HG03442 (cell line): Measurements from ENCODE around the gene NT5C2.

Source experiments
- ATAC-seq: cut with Tn5 transposase; IDR thresholded peaks from one replicate; pipeline ENCODE4 v1.9.1; 2021; ENCODE audit warnings: mild to moderate bottlenecking, moderate library complexity; ENCODE audit not compliant: unreplicated experiment

Gene NT5C2

GRCh38 chr10:103125323-103126267 lies 67.5 kb downstream of the NT5C2 start:
- peak; percentile 90 for ATAC-seq

- no peak for ATAC-seq
Measured at GRCh38 chr10:103124420-103125096, 68.5 kb downstream of the NT5C2 start.

DNA sequence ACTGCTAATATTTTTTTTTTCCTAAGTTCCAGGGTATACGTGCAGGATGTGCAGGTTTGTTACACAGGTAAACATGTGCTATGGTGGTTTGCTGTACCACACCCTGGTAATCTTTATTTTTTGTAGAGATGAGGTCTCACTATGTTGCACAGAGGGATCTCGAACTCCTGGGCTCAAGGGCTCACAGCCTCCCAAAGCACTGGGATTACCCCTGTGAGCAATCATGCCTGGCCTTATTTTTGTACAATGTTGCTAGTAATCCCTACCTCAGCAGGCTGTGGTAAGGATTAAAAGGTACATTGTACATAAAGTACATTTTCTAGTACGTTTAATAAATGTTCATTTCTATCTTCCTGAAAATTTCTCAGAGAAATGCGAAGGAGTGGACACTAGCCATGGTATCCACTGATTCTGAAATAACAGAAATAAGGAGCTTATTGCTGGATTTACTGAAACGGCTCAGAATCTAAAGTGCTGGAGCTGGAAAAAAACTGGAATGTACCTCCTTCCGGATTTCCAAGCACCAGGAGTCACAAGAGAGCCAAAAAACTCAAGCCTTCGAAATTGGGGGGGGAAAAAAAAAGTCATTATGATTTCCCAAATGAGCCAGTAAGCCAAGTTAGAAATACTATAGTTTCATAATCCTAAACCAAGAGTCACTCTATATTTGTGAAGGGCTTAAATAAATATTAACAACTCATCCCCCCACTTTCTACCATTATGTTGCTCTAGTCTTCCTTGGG lies 69.6 kb downstream of the NT5C2 start:
- no peak for ATAC-seq

DNA sequence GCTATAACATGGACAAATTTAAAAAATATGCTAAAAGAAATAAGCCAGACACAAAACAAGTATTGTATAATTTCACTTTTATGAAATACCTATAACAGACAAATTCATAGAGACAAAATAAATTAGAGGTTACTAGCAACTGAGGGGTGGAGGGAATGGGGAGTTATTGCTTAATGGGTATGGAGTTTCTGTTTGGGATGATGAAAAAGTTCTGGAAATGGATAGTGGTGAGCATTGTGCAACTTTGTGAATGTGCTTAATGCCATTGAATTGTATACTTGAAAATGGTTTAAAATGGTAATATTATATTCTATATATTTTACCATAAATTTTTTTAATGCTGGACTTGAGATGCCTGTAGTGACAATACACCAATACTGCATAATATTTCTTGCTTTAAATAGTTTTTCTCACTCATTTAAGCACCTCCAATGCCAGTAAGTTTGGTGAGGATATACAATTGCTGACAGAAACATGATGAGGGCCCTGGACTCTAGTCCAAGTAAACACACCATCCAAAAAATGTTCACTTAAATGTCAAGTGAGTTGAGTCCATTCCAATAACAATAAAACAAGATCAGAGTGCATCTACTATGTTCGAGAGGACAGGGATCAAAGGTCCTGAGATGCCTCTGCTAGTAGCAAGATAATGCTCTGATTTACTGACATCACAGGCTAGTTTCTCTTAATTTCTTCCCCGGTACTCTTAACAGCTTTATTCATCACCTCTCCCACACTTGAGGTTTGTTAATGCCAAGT lies 71.9 kb downstream of the NT5C2 start:
- no peak for ATAC-seq

GRCh38 chr10:103120546-103120945 lies 72.5 kb downstream of the NT5C2 start:
- ATAC-seq, result no peak

GRCh38 chr10:103117247-103117646 lies 75.8 kb downstream of the NT5C2 start:
- no peak for ATAC-seq

DNA sequence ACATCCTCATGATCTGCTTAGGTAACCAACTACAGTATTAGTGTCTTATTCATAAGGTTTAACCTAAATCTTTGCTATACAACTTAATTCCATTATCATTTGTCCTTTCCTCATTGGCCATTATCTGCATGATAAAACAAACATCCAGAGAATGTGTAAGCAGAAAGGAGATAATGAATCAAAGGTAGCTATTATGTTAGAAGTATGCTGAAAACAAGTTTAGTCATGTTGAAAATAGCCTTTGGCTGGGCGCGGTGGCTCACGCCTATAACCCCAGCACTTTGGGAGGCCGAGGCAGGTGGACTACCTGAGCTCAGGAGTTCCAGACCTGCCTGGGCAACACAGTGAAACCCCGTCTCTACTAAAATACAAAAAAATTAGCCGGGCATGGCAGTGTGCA lies 78.2 kb downstream of the NT5C2 start:
- no peak for ATAC-seq

GRCh38 chr10:103111918-103112877 lies 80.9 kb downstream of the NT5C2 start:
- ATAC-seq, result peak; percentile 46

DNA sequence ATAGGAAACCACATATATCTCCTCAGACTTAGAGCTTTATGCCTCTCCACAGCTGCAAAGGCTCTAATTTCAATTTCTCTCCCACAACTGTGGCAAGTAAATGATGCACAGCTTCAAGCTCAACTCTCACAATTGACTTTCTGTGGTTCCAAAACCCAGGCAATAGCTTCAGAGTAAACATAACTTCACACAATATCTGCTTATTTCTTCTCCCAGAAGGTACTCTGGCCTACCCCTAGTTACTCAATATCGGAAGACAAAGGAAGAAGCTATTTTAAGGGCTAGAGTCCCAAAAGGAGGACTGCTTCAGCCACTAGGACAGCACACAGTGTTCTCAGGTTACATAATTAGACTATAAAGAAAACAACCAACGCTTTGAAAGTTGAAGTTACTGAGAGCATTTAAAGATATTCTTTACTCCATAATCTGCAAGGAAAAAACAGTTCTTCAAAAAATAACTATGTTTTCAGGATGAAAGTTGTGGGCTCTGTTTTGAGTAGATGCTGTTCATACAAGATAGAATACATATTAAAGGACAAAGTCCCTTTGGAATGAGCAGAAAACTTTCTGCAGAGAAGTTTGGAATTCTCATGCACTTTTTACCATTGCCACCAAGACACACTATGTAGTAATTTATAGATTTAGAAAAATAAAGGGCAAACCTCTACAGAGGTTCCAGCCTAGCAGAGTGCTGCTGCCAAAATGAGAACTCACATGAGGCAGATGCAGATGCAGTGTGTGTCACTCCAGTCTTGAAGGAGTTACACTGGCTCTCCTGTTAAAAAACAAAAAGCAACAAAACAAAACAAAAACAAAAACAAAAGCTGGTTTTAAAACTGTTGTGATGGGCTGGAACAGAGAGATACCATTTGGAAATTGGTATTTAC lies 81.8 kb downstream of the NT5C2 start:
- ATAC-seq, result peak; percentile 59

- no peak for ATAC-seq
Measured at GRCh38 chr10:103110407-103110806, 82.7 kb downstream of the NT5C2 start.

- ATAC-seq, result no peak
Measured at GRCh38 chr10:103109821-103110220, 83.3 kb downstream of the NT5C2 start.

- no peak for ATAC-seq
Measured at GRCh38 chr10:103106539-103106938, 86.5 kb downstream of the NT5C2 start.

DNA sequence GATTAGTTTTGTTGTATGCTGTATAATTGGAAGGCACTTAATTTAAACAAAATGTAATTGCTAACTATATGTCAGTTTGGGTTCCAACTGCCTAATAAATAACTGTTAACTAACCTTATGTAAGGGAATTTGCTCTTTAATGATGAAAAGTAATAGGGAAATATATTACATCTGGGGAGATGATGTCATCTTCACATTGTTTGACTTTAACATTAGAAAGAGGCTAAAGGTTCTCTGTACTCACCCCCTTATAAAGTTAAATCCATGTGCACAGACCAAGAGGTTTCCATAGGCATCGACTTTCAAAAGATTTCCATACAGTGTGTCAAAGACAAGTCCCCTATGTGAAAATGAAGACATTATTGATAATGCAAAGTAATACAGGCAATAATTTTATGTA lies 87.6 kb downstream of the NT5C2 start:
- no peak for ATAC-seq

DNA sequence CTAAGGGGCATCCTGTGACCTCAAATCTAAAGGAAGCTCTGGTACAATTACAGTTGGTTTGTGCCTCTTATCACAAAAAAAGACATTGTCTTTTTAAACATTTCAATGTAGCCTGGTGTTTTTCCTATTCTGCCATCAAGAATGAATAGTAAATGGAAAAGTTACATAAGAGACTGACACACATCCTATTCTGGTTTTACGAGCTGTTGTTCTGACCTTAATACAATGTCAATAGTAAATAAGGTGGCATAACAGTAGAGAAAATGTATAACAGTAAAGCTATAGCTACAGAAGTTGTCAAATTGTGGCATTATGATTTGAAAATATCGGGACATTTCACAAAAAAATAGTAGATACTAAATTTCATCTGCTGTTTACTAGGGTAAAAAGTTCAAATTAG lies 88.4 kb downstream of the NT5C2 start:
- no peak for ATAC-seq

GRCh38 chr10:103103989-103104388 lies 89.1 kb downstream of the NT5C2 start:
- ATAC-seq, result no peak

DNA sequence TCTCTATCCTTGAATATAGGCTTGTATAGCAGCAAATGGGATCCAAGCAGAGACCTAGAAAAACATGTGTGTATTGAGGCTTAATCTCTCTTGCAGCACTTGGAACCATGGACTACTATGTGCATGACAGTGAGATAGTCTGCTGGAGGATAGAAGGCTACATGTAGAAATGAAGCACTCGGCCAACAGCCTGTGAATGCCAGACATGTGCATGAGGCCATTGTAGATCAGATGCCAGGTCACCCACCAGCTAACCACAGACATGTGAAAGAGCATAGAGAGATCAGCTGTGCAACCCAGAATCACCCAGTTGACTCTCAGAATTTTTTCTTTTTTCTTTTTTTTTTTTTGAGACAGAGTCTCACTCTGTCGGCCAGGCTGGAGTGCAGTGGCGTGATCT lies 90.9 kb downstream of the NT5C2 start:
- no peak for ATAC-seq

- no peak for ATAC-seq
Measured at GRCh38 chr10:103100620-103101019, 92.5 kb downstream of the NT5C2 start.

DNA sequence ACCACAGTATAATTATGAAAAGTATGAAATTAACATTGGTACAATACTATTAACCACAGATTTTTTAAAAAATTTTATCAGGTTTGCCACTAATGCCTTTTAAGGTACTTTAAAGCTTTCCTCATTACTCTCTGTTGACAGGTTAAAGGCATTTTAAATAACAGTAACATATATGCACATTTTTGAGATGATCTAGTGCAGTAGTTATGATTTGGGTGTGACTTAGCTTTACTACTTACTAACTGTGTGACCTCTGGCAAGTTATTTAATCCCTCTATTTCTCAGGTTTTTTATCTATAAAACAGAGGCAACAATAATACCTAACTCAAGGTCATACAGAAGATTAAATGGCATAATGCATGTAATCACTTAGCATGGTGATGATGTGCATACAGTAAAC lies 94.8 kb downstream of the NT5C2 start:
- no peak for ATAC-seq

DNA sequence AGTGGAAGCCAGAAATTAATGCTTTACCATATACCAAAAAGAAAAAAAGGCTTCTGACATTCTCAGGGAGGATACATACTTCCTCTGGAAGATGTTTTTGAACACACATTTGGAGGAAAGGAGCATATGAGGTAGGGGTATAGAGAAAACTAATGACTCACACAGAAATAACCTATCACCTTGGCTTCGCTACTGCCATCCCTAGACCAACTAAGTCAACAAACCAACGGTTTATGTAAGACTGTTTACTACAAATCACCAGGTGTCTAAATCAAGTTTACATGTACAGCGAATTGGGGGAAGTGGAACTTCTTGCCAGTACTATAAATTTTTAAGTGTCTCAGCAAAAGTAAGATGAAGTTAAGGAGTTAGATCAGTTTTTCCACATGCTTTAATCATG lies 96.9 kb downstream of the NT5C2 start:
- ATAC-seq, result no peak
